GM23338 (cell line): ENCODE measurements around the gene NACAD. TPM values are rescaled to one million over a fixed set of nuclear protein-coding genes. Genes with fewer than 3 reads are reported as not detected.

Source experiments
- ATAC-seq: fragments of 200-7000 bp; cut with Tn5 transposase; 3 replicates; pipeline ENCODE4 v1.9.1; 2020
- DNase-seq: peaks from one replicate; pipeline ENCODE4 v3.0.0-alpha.2; 2015; ENCODE audit warnings: low spot score
- H2AFZ ChIP-seq: fragments of 200-600 bp; sonication (generic); 2 replicates; pipeline ENCODE4 v1.8.0; 2016; ENCODE audit warnings: antibody characterized with exemption, mild to moderate bottlenecking, moderate library complexity
- H3F3A ChIP-seq: fragments of 200-600 bp; sonication (generic); replicated peaks from 2 replicates; pipeline ENCODE4 v1.8.0; 2017; ENCODE audit warnings: antibody characterized with exemption, mixed run types, low read depth
- H3K27ac ChIP-seq: fragments of 200-600 bp; sonication (generic); 2 replicates; pipeline ENCODE4 v1.6.1; 2016; ENCODE audit warnings: low read depth
- H3K27me3 ChIP-seq: fragments of 200-600 bp; sonication (generic); 2 replicates; pipeline ENCODE4 v1.8.0; 2016; ENCODE audit warnings: mild to moderate bottlenecking, mixed run types, moderate library complexity; ENCODE audit not compliant: insufficient read depth
- H3K36me3 ChIP-seq: fragments of 200-600 bp; sonication (generic); 2 replicates; pipeline ENCODE4 v1.8.0; 2016; ENCODE audit warnings: mild to moderate bottlenecking; ENCODE audit not compliant: insufficient read depth
- H3K4me1 ChIP-seq: fragments of 200-600 bp; sonication (generic); 2 replicates; pipeline ENCODE4 v1.8.0; 2016; ENCODE audit warnings: mild to moderate bottlenecking, moderate library complexity; ENCODE audit not compliant: insufficient read depth
- H3K4me2 ChIP-seq: fragments of 200-600 bp; sonication (generic); 2 replicates; pipeline ENCODE4 v1.7.1; 2017; ENCODE audit warnings: mixed run types
- H3K4me3 ChIP-seq: fragments of 200-600 bp; sonication (generic); 2 replicates; pipeline ENCODE4 v1.6.1; 2016; ENCODE audit warnings: mixed run types
- H3K79me2 ChIP-seq: fragments of 200-600 bp; sonication (generic); replicated peaks from 2 replicates; pipeline ENCODE4 v1.8.0; 2017; ENCODE audit warnings: mild to moderate bottlenecking; ENCODE audit not compliant: insufficient read depth
- H3K9me2 ChIP-seq: fragments of 200-600 bp; sonication (generic); 2 replicates; pipeline ENCODE4 v1.8.0; 2017; ENCODE audit not compliant: insufficient read depth
- H4K20me1 ChIP-seq: fragments of 200-600 bp; sonication (generic); replicated peaks from 2 replicates; pipeline ENCODE4 v1.8.0; 2017; ENCODE audit warnings: mild to moderate bottlenecking; ENCODE audit not compliant: insufficient read depth
- H3K27ac Mint-ChIP-seq: 2 replicates; pipeline ENCODE4 v1.8.0; 2020; ENCODE audit warnings: inconsistent platforms, mild to moderate bottlenecking, moderate library complexity, mixed read lengths
- H3K27me3 Mint-ChIP-seq: 3 replicates; pipeline ENCODE4 v1.8.0; 2022; ENCODE audit warnings: low read depth, mild to moderate bottlenecking, moderate library complexity, mixed read lengths, inconsistent platforms; ENCODE audit not compliant: insufficient read depth, poor library complexity
- H3K36me3 Mint-ChIP-seq: 3 replicates; pipeline ENCODE4 v1.8.0; 2021; ENCODE audit warnings: low read depth, mild to moderate bottlenecking, inconsistent platforms, moderate library complexity, mixed read lengths
- H3K4me1 Mint-ChIP-seq: 3 replicates; pipeline ENCODE4 v1.8.0; 2020; ENCODE audit warnings: mild to moderate bottlenecking, inconsistent platforms, mixed read lengths
- H3K4me3 Mint-ChIP-seq: 3 replicates; pipeline ENCODE4 v1.8.0; 2021; ENCODE audit warnings: moderate library complexity, mild to moderate bottlenecking, inconsistent platforms, mixed read lengths
- H3K9me3 Mint-ChIP-seq: 3 replicates; pipeline ENCODE4 v1.8.0; 2020; ENCODE audit warnings: moderate library complexity, mild to moderate bottlenecking, inconsistent platforms, mixed read lengths
- CREB1 ChIP-seq: fragments of 250-450 bp; sonication (Bioruptor Pico); IDR thresholded peaks from 2 replicates; pipeline ENCODE4 v1.5.0; 2020; ENCODE audit warnings: low read depth, mild to moderate bottlenecking, moderate library complexity
- CTCF ChIP-seq, 2 experiments: fragments of 200-600 bp in 1 of 2; sonication (generic) in 1 of 2; conservative IDR thresholded peaks; 2 replicates each; pipeline versions ENCODE4 v1.5.1 to v1.6.1; 2016 to 2017; ENCODE audit warnings: antibody characterized with exemption in 2 of 2, low read depth in 2 of 2, mild to moderate bottlenecking in 2 of 2, moderate library complexity in 1 of 2
- ETS1 ChIP-seq: IDR thresholded peaks from 2 replicates; pipeline ENCODE4 v1.6.1; 2016; ENCODE audit warnings: antibody characterized with exemption
- EZH2 ChIP-seq: fragments of 200-600 bp; sonication (generic); IDR thresholded peaks from one replicate; pipeline ENCODE4 v1.8.0; 2017; ENCODE audit warnings: antibody characterized with exemption, mild to moderate bottlenecking, low read depth; ENCODE audit not compliant: unreplicated experiment
- EZH2phosphoT487 ChIP-seq: fragments of 200-600 bp; sonication (generic); IDR thresholded peaks from one replicate; pipeline ENCODE4 v1.8.1; 2018; ENCODE audit warnings: antibody characterized with exemption; ENCODE audit not compliant: unreplicated experiment
- JUNB ChIP-seq: IDR thresholded peaks from one replicate; pipeline ENCODE4 v1.6.1; 2016; ENCODE audit warnings: antibody characterized with exemption; ENCODE audit not compliant: unreplicated experiment
- NANOG ChIP-seq: IDR thresholded peaks from 2 replicates; pipeline ENCODE4 v1.6.1; 2016; ENCODE audit warnings: antibody characterized with exemption, borderline replicate concordance
- POLR2AphosphoS5 ChIP-seq: IDR thresholded peaks from 2 replicates; pipeline ENCODE4 v1.6.1; 2016; ENCODE audit warnings: antibody characterized with exemption, low read depth
- REST ChIP-seq: IDR thresholded peaks from one replicate; pipeline ENCODE4 v1.6.1; 2018; ENCODE audit warnings: antibody characterized with exemption; ENCODE audit not compliant: unreplicated experiment
- STAT1 ChIP-seq: IDR thresholded peaks from one replicate; pipeline ENCODE4 v1.6.1; 2016; ENCODE audit warnings: antibody characterized with exemption; ENCODE audit not compliant: unreplicated experiment
- ZNF114 ChIP-seq: fragments of 250-450 bp; sonication (Bioruptor Pico); IDR thresholded peaks from 2 replicates; pipeline ENCODE4 v1.5.0; 2020; ENCODE audit warnings: mild to moderate bottlenecking, moderate library complexity
- ZNF331 ChIP-seq: fragments of 250-450 bp; sonication (Bioruptor Pico); IDR thresholded peaks from 2 replicates; pipeline ENCODE4 v1.5.0; 2020; ENCODE audit warnings: low read depth, mild to moderate bottlenecking, moderate library complexity
- ZNF462 ChIP-seq: fragments of 250-450 bp; sonication (Bioruptor Pico); IDR thresholded peaks from 2 replicates; pipeline ENCODE4 v1.5.0; 2020; ENCODE audit warnings: mild to moderate bottlenecking, moderate library complexity
- polyA plus RNA-seq: library from polyadenylated mRNA; unstranded; fragments of >200 nt; fragmentation: Nextera tagmentation; extraction: Ambion mirVana; gene quantifications from 2 replicates; pipeline ENCODE4 v1.2.1, GENCODE V29; 2016
- total RNA-seq: library from RNA; depleted of rRNA; stranded (reverse); fragments of >200 nt; shearing (Covaris generic); gene quantifications from 2 replicates; pipeline ENCODE4 v1.2.3, GENCODE V29; 2014

Gene NACAD
- total and polyA plus RNA-seq, 2 experiments from 2014 or later: 6.1 to 11.2 TPM

- no peaks in the 10 kb centered on the region for H3K27me3 ChIP-seq
- TF ChIP-seq EZH2phosphoT487 (no peak), REST (no peak), JUNB (no peak), ZNF114 (CRISPR knock-in tag) (no peak), CREB1 (CRISPR knock-in tag) (no peak), CTCF (conservative IDR thresholded peaks at IDR 0.05; ENCODE audit: low read depth in 2 of 2) (no peak), NANOG (no peak), ZNF331 (CRISPR knock-in tag) (no peak), EZH2 (no peak), ZNF462 (CRISPR knock-in tag) (no peak), STAT1 (no peak), POLR2AphosphoS5 (no peak), ETS1 (no peak)
- no peaks in the 10 kb centered on the region for H3K36me3 ChIP-seq
- DNase-seq (no peak), ATAC-seq (no peak; the same call in 2 of the 3 replicates)
- no peak overlapping the region for H3K4me3 ChIP-seq
- no peaks in the 10 kb centered on the region; the same call in 1 of the 2 replicates for H3F3A ChIP-seq
- H3K9me2 ChIP-seq: no peaks in the 10 kb centered on the region
- no peak overlapping the region for H3K4me3 Mint-ChIP-seq
- no peaks in the 10 kb centered on the region for H3K79me2 ChIP-seq
- no peaks in the 10 kb centered on the region for H3K36me3 Mint-ChIP-seq
- H2AFZ ChIP-seq: no peak overlapping the region
- H3K4me2 ChIP-seq: no peak overlapping the region
- no peak overlapping the region; the same call in 1 of the 2 replicates for H3K27ac Mint-ChIP-seq
- no peaks in the 10 kb centered on the region for H3K4me1 ChIP-seq
- H3K9me3 Mint-ChIP-seq: no peaks in the 10 kb centered on the region
- peaks cover 8% of the 10 kb centered on the region for H3K27me3 Mint-ChIP-seq
- no peaks in the 10 kb centered on the region for H4K20me1 ChIP-seq
- peaks cover 7% of the 10 kb centered on the region; the same call in 2 of the 3 replicates for H3K4me1 Mint-ChIP-seq
- no peak overlapping the region for H3K27ac ChIP-seq
These were observed 41.1 kb upstream of the NACAD start for GRCh38 chr7:45129906-45130305.
